Coronary artery (tissue), 2 donors: ENCODE results near the gene NINJ2.

ENCODE experiments used
- DNase-seq: peaks from one replicate; pipeline ENCODE4 v3.0.0-alpha.2; 2017; ENCODE audit warnings: low spot score
- H3K27ac ChIP-seq, 2 donors: fragments of 200-600 bp; sonication (generic); one replicate each; pipeline ENCODE4 v1.5.1; 2016 to 2019
- H3K4me3 ChIP-seq: fragments of 200-600 bp; sonication (generic); 2 replicates; pipeline ENCODE4 v1.5.1; 2016; ENCODE audit warnings: mild to moderate bottlenecking, moderate library complexity
- CTCF ChIP-seq: fragments of 200-600 bp; sonication (generic); IDR thresholded peaks from one replicate; pipeline ENCODE4 v1.5.1; 2019; ENCODE audit warnings: antibody characterized with exemption

NINJ2 gene

GRCh38 chr12:590206-590750 lies 73.0 kb downstream of the NINJ2 start:
- DNase-seq = no peak
- TF ChIP-seq CTCF = no peak
- Histone ChIP-seq H3K27ac (no peak overlapping the region), H3K4me3 (no peak overlapping the region)

GRCh38 chr12:588646-589045 lies 74.6 kb downstream of the NINJ2 start:
- DNase-seq = no peak
- no peak overlapping the region for H3K4me3 ChIP-seq
- H3K27ac ChIP-seq = no peak overlapping the region
- no peak for TF ChIP-seq CTCF

GRCh38 chr12:588024-588322 lies 75.3 kb downstream of the NINJ2 start:
- H3K4me3 ChIP-seq = no peak overlapping the region
- no peak for DNase-seq
- no peak for TF ChIP-seq CTCF
- H3K27ac ChIP-seq = no peak overlapping the region

GRCh38 chr12:587132-588023 lies 75.9 kb downstream of the NINJ2 start:
- TF ChIP-seq CTCF = no peak
- Histone ChIP-seq H3K4me3 (no peak overlapping the region), H3K27ac (no peak overlapping the region)
- no peak for DNase-seq

- Histone ChIP-seq H3K4me3 (no peak overlapping the region), H3K27ac (no peak overlapping the region)
- DNase-seq = no peak
- TF ChIP-seq CTCF = no peak
Measured at GRCh38 chr12:586318-587071, 76.8 kb downstream of the NINJ2 start.

- H3K4me3 ChIP-seq = no peak overlapping the region
- TF ChIP-seq CTCF = no peak
- no peak overlapping the region for H3K27ac ChIP-seq
- DNase-seq = no peak
Measured at GRCh38 chr12:585062-586061, 77.9 kb downstream of the NINJ2 start.
